IMR-90 (cell line): ENCODE data around the gene TAF1A. TPM values are rescaled to one million over a fixed set of nuclear protein-coding genes. Genes with fewer than 3 reads are reported as not detected.

Experiments
- CEBPB ChIP-seq: IDR thresholded peaks from 2 replicates; pipeline ENCODE4 v1.6.1; 2012; ENCODE audit warnings: low read depth, low read length, improper control_type of control experiment
- ELK1 ChIP-seq: fragments of 150-350 bp; IDR thresholded peaks from 2 replicates; pipeline ENCODE4 v1.6.1; 2016; ENCODE audit warnings: low read depth, mild to moderate bottlenecking, low read length, moderate library complexity, borderline replicate concordance
- RCOR1 ChIP-seq: IDR thresholded peaks from 2 replicates; pipeline ENCODE4 v1.6.1; 2012; ENCODE audit warnings: mild to moderate bottlenecking, low read length, improper control_type of control experiment; ENCODE audit not compliant: insufficient replicate concordance
- USF2 ChIP-seq: fragments of 150-350 bp; IDR thresholded peaks from 2 replicates; pipeline ENCODE4 v1.6.1; 2017; ENCODE audit warnings: mild to moderate bottlenecking, antibody characterized with exemption, low read length, low read depth
- polyA plus RNA-seq, 3 experiments: library from polyadenylated mRNA; depleted of rRNA; stranded (reverse); fragments of >200 nt; gene quantifications; 2 replicates each; pipeline ENCODE4 v1.2.3, GENCODE V29; 2012; ENCODE audit warnings: low replicate concordance in 1 of 3
- total RNA-seq: library from RNA; depleted of rRNA; stranded (reverse); fragments of >200 nt; gene quantifications from 2 replicates; pipeline ENCODE4 v1.2.3, GENCODE V29; 2012; rRNA removed

TAF1A gene
- total and polyA plus RNA-seq, 2 of the 4 experiments (the other 2 are of a cell fraction) = 3.8 to 5.4 TPM

- TF ChIP-seq ELK1 (no peak), RCOR1 (no peak), USF2 (no peak), CEBPB (no peak)
Measured at GRCh38 chr1:222521299-222522104, 68.2 kb downstream of the TAF1A start (continued).

Other genes starting within 250 kb of the TAF1A start
- under 0.01 TPM in 1 of 2 replicates, not detected in the other for gene HHIPL2, start 41.8 kb downstream of the TAF1A start, total RNA-seq
- 0.12 and 0.17 TPM in 2 replicates for gene HHIPL2, start 41.8 kb downstream of the TAF1A start, polyA plus RNA-seq (2012; rRNA removed)
- 35.0 and 43.3 TPM in 2 replicates for gene MIA3, start 28.2 kb upstream of the TAF1A start, total RNA-seq
- 45.4 and 54.2 TPM in 2 replicates for gene MIA3, start 28.2 kb upstream of the TAF1A start, polyA plus RNA-seq (2012; rRNA removed)
- gene AIDA, start 122.6 kb upstream of the TAF1A start, total RNA-seq = 47.9 and 71.4 TPM in 2 replicates
- gene AIDA, start 122.6 kb upstream of the TAF1A start, polyA plus RNA-seq (2012; rRNA removed) = 34.3 and 48.6 TPM in 2 replicates
- gene BROX, start 122.6 kb upstream of the TAF1A start, total RNA-seq = 43.4 and 63.9 TPM in 2 replicates
- 4.7 and 6.8 TPM in 2 replicates for gene BROX, start 122.6 kb upstream of the TAF1A start, polyA plus RNA-seq (2012; rRNA removed)
- gene FAM177B, start 147.3 kb upstream of the TAF1A start, total RNA-seq = not detected in 2 replicates
- not detected in 2 replicates for gene FAM177B, start 147.3 kb upstream of the TAF1A start, polyA plus RNA-seq (2012; rRNA removed)
- 4.7 and 5.2 TPM in 2 replicates for gene DISP1, start 225.1 kb upstream of the TAF1A start, total RNA-seq
- gene DISP1, start 225.1 kb upstream of the TAF1A start, polyA plus RNA-seq (2012; rRNA removed) = 3.3 TPM in 2 replicates